Measurements from ENCODE around the gene GMDS.
A peak's percentile ranks its signal among the peaks of the same experiment; 100 is the strongest.

GMDS gene

GRCh38 chr6:2085657-2086056, 159.7 kb downstream of the GMDS start:
- DNase-seq: no peak

GRCh38 chr6:2081155-2082138, 164.0 kb downstream of the GMDS start:
- DNase-seq: peak; percentile 32

GRCh38 chr6:2078888-2079287, 166.5 kb downstream of the GMDS start:
- no peak for DNase-seq

- DNase-seq: no peak
Measured at GRCh38 chr6:2077826-2078225, 167.6 kb downstream of the GMDS start.

GRCh38 chr6:2073476-2073875, 171.9 kb downstream of the GMDS start:
- no peak for DNase-seq

GRCh38 chr6:2072453-2072852, 173.0 kb downstream of the GMDS start:
- DNase-seq: no peak

- DNase-seq: no peak
Measured at GRCh38 chr6:2063547-2063946, 181.9 kb downstream of the GMDS start.

- DNase-seq: no peak
Measured at GRCh38 chr6:2061880-2062279, 183.5 kb downstream of the GMDS start.

- DNase-seq: no peak
Measured at GRCh38 chr6:2055911-2056310, 189.5 kb downstream of the GMDS start.

GRCh38 chr6:2055143-2055542, 190.3 kb downstream of the GMDS start:
- no peak for DNase-seq

GRCh38 chr6:2054516-2055067, 190.8 kb downstream of the GMDS start:
- no peak for DNase-seq

- no peak for DNase-seq
Measured at GRCh38 chr6:2053691-2054090, 191.7 kb downstream of the GMDS start.

GRCh38 chr6:2047855-2048254, 197.6 kb downstream of the GMDS start:
- peak; percentile 4 for DNase-seq

- no peak for DNase-seq
Measured at GRCh38 chr6:2044192-2044591, 201.2 kb downstream of the GMDS start.

GRCh38 chr6:2042956-2043648, 202.3 kb downstream of the GMDS start:
- DNase-seq: no peak

- DNase-seq: no peak
Measured at GRCh38 chr6:2038092-2038491, 207.3 kb downstream of the GMDS start.

- no peak for DNase-seq
Measured at GRCh38 chr6:2037237-2037926, 208.0 kb downstream of the GMDS start.

- DNase-seq: no peak
Measured at GRCh38 chr6:2036710-2037023, 208.7 kb downstream of the GMDS start.

- DNase-seq: no peak
Measured at GRCh38 chr6:2035826-2036709, 209.3 kb downstream of the GMDS start.

GRCh38 chr6:2035046-2035445, 210.4 kb downstream of the GMDS start:
- no peak for DNase-seq

GRCh38 chr6:2034256-2034655, 211.1 kb downstream of the GMDS start:
- no peak for DNase-seq

GRCh38 chr6:2033544-2033943, 211.9 kb downstream of the GMDS start:
- no peak for DNase-seq
